Psoas muscle (tissue), 8 donors: Measurements from ENCODE around the gene ARHGAP22. TPM values are rescaled to one million over a fixed set of nuclear protein-coding genes. Genes with fewer than 3 reads are reported as not detected.

Experiments
- ATAC-seq, 4 donors: fragments of 200-7000 bp; cut with Tn5 transposase; one replicate each; pipeline ENCODE4 v1.9.1; 2020; ENCODE audit warnings: moderate library complexity in 3 of 4, mild to moderate bottlenecking in 2 of 4
- DNase-seq, 2 donors: peaks; one replicate each; pipeline ENCODE4 v3.0.0-alpha.2; 2020
- H3K27ac ChIP-seq: fragments of 200-600 bp; one replicate; pipeline ENCODE4 v1.8.0; 2022
- H3K27me3 ChIP-seq, 3 donors: fragments of 200-600 bp in 1 of 3; one replicate each; pipeline versions ENCODE4 v1.6.1 to v1.8.0; 2013 to 2022; ENCODE audit warnings: low read length in 2 of 3, mild to moderate bottlenecking in 2 of 3, moderate library complexity in 1 of 3; ENCODE audit not compliant: insufficient read depth in 3 of 3
- H3K36me3 ChIP-seq, 2 donors: fragments of 200-600 bp in 1 of 2; one replicate each; pipeline versions ENCODE4 v1.6.1 to v1.8.0; 2013 to 2022; ENCODE audit warnings: low read depth in 1 of 2, mild to moderate bottlenecking in 1 of 2, moderate library complexity in 1 of 2; ENCODE audit not compliant: insufficient read depth in 1 of 2
- H3K4me1 ChIP-seq: fragments of 200-600 bp; one replicate; pipeline ENCODE4 v1.8.0; 2022
- H3K4me3 ChIP-seq: fragments of 200-600 bp; one replicate; pipeline ENCODE4 v1.8.0; 2022; ENCODE audit warnings: mild to moderate bottlenecking
- H3K9me3 ChIP-seq: fragments of 200-600 bp; one replicate; pipeline ENCODE4 v1.8.0; 2022
- WGBS, 3 donors: extraction: QIAGEN DNeasy Blood & Tissue Kit; methylation state at CpG; one replicate each; pipeline versions ENCODE4 v1.1.6 to v1.1.7; 2013; 5-methylcytosine and 5-hydroxymethylcytosine counted together
- intact Hi-C, 2 donors: fragments of 100-400 bp; cut with DNase I; formaldehyde crosslinking; loops; one replicate each; pipeline versions ENCODE4 v1.11.0 to v1.14.2; 2022
- polyA plus RNA-seq, 3 donors: library from polyadenylated mRNA; stranded (reverse); fragments of 200-250 nt; gene quantifications; one replicate each; pipeline ENCODE4 v1.2.3, GENCODE V29; 2013
- total RNA-seq, 4 donors: library from RNA; stranded (reverse); fragmentation: NEBNext Ultra II Directional in 2 of 4; extraction: Animal tissue kit (Norgen Biotek cat#: 25700) in 2 of 4; gene quantifications; one replicate each; pipeline versions ENCODE4 v1.2.1 to v1.2.4, GENCODE V29; 2021 to 2023
- TF ChIP-seq, protein P1 (sequence below): fragments of 200-600 bp; IDR thresholded peaks from one replicate; pipeline ENCODE4 v1.8.0; 2022; ENCODE audit warnings: antibody characterized with exemption
- donor health status: healthy with polysubstance abuse.
- donor health status: DM: no; HTN: no; CAD: no; lungs with moderate emphysema.
- donor health status: Bipolar disorder and iron deficiency.
- donor health status: healthy.
- donor health status: DM: yes; HTN: yes; CAD: no.
- donor health status: DM: no; HTN: no; CAD: no.
- donor health status: DM: no; HTN: no; CAD: no.
- donor health status: DM: yes; HTN: yes; CAD: no.

Gene ARHGAP22
- total and polyA plus RNA-seq, 7 donors, result 0.46 to 2.9 (median 1.6) TPM

DNA sequence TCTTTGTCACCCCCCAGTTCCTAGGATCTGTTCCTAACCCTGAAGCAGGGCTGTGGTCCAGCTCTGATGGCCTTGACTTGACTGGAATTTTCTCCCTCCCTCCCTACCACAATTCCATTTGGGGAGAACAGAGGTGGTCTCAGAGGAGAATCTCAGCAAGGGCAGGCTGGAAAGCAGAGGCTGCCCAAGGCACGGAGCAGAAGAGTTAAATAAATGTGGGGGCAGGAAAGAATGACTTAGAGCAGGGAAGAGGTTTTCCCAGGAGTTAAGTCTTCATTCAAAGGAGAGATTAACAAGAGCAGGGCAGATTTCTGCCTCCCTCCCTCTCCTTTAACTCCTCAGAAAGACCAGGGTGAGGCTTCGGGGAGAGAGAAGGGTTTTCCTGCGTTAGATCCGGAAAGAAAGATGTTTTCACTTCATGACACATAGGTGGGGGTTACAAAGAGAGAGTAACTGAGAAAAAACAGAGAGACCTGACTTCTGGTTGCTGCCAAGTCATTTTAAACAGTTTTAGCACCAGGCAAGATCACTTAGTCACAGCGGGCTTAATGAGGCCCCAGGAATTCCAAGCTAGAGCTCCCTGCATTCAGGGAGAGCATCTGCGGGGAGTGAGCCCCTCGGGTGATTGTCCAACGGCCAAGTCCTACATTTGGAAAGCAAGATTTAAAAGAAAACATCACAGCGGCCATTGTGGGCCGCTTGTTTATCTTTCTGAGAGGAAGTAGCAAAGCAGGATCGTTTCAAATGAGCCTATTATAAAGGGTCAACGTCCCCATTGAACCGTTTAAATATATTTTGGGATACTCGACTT lies 78.7 kb downstream of the ARHGAP22 start:
- no peak for DNase-seq
- intact Hi-C loops, result no loop called here
- TF ChIP-seq, protein P1, sequence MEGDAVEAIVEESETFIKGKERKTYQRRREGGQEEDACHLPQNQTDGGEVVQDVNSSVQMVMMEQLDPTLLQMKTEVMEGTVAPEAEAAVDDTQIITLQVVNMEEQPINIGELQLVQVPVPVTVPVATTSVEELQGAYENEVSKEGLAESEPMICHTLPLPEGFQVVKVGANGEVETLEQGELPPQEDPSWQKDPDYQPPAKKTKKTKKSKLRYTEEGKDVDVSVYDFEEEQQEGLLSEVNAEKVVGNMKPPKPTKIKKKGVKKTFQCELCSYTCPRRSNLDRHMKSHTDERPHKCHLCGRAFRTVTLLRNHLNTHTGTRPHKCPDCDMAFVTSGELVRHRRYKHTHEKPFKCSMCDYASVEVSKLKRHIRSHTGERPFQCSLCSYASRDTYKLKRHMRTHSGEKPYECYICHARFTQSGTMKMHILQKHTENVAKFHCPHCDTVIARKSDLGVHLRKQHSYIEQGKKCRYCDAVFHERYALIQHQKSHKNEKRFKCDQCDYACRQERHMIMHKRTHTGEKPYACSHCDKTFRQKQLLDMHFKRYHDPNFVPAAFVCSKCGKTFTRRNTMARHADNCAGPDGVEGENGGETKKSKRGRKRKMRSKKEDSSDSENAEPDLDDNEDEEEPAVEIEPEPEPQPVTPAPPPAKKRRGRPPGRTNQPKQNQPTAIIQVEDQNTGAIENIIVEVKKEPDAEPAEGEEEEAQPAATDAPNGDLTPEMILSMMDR, result no peak
- peaks cover 4% of the 10 kb centered on the region for H3K4me1 ChIP-seq
- no peaks in the 10 kb centered on the region for H3K36me3 ChIP-seq
- WGBS, 3 donors, result 14 to 21% (median 15%) methylated on average over 14 of the region's 14 CpGs
- H3K27me3 ChIP-seq, result peaks cover 0 to 59% (median 9%) of the 10 kb centered on the region in 3 donors
- H3K9me3 ChIP-seq, result no peaks in the 10 kb centered on the region
- H3K27ac ChIP-seq, result no peak overlapping the region
- ATAC-seq, result no peak
- no peak overlapping the region for H3K4me3 ChIP-seq

DNA sequence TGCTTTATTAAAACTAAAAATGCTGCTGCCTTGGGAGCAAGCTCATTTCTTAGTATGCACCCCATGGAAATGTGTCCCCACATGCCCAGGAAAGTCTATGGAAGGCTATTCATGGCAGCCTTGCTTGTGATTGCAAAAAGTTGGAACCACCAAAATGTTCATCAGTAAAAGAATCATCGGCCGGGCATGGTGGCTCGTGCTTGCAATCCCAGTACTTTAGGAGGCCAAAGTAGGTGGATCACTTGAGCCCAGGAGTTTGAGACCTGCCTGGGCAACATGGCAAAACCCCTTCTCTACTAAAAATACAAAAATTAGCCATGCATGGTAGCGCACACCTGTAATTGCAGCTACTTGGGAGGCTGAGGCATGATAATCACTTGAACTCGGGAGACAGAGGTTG lies 79.8 kb downstream of the ARHGAP22 start:
- no peak for ATAC-seq
- no peaks in the 10 kb centered on the region for H3K36me3 ChIP-seq
- intact Hi-C loops, result no loop called here
- H3K27me3 ChIP-seq, result peaks cover 0 to 62% (median 9%) of the 10 kb centered on the region in 3 donors
- no peak for DNase-seq
- H3K4me1 ChIP-seq, result peaks cover 4% of the 10 kb centered on the region
- TF ChIP-seq, protein P1, result no peak
- no peak overlapping the region for H3K27ac ChIP-seq
- no peaks in the 10 kb centered on the region for H3K9me3 ChIP-seq
- WGBS, 3 donors, result 95 to 97% (median 96%) methylated on average over 5 of the region's 5 CpGs
- no peak overlapping the region for H3K4me3 ChIP-seq

DNA sequence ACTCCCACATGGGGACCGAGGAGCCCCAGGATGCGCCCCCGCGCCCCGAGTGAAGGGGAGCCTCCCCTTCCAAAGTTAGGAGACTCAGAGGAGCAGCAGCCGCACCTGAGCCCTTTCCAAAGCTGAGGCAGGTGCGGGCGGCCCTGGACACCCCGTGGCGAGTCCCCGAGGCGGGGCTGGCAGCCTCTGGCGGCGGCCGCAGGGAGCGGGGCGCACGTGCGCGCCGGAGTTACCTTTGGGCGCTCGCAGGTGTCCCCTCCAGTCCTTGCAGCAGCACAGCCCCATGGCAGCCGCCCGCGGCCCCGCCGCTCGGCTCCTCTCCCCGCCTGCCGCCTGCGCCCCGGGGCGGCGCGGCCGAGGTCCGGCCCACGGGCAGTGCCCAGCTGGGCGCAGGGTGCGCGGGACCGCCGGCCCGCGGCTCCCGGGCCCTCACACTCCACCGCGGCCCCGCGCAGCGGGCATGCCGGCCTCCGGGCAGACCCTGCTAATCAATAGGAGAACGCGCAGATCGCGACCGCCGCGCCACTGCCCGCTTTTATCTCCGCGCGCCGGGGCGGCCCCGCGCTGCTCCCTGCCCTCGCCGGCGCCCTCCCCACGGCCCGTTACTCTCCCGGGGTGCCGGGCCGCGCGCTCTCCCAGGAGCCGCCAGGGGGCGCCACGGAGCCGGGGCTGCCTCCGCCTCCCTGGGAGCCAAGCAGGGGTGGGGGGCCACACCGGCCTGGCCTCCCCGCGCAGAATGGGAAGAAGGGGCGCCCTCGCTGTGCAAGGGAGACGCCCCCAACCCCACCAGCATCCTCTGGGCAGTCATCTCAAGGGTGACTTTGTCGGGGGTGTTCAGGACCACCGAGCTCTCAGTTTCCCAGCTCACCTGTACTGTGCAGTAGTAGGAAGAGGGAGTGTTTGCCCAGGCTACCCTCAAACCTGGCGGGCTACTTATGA lies 80.8 kb downstream of the ARHGAP22 start:
- DNase-seq (no peak), ATAC-seq (peak in 1 of 4 donors; percentile 38)
- TF ChIP-seq, protein P1, result no peak
- Histone ChIP-seq H3K9me3 (no peaks in the 10 kb centered on the region), H3K4me1 (peaks cover 4% of the 10 kb centered on the region), H3K4me3 (peak overlapping the region; percentile 62), H3K27ac (no peak overlapping the region), H3K36me3 (no peaks in the 10 kb centered on the region), H3K27me3 (peaks cover 0 to 62% (median 13%) of the 10 kb centered on the region in 3 donors)
- intact Hi-C loops, result no loop called here
- 5 to 11% (median 7%) methylated on average over 55 to 93 of the region's 93 CpGs for WGBS, 3 donors

DNA sequence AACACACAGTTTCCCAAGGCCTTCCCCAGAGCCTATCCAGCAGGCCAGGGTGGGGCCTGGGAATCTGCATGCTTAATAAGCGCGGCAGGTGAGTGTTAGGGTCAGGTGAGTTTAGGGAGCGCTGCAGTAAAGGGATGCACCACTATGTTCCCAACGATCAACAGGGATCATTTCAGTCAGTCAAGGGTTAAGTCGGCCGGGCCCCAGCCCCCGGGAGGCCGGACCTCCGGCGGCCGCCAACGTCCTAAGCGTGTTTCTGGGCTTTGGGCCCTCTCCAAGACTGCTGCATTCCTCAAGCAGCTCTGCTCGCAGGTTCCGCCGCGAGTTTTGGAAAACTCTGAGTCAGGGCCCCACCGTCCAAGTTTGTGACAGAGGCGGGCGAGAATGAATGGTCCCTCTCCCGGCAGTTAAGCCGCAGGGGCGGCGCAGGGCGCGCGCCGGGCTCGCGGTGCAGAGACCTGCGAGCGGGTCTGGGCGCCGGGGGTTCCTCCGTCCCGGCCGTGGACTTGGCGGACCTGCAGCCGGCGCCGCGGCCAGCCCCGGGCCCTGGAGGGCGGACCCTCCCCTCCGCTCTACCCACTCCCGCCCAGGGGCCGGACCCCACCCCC lies 81.6 kb downstream of the ARHGAP22 start:
- DNase-seq, result peak; percentile 72
- TF ChIP-seq, protein P1, result no peak
- H3K27me3 ChIP-seq, result peaks cover 0 to 62% (median 13%) of the 10 kb centered on the region in 3 donors
- WGBS, 3 donors, result 2 to 7% (median 3%) methylated on average over 38 to 47 of the region's 47 CpGs
- no peak overlapping the region for H3K27ac ChIP-seq
- peak overlapping the region; percentile 62 for H3K4me3 ChIP-seq
- H3K36me3 ChIP-seq, result no peaks in the 10 kb centered on the region
- H3K4me1 ChIP-seq, result peaks cover 4% of the 10 kb centered on the region
- intact Hi-C loops, result no loop called here
- ATAC-seq, result peak; percentile 32 to 70 (median 68)
- no peaks in the 10 kb centered on the region for H3K9me3 ChIP-seq
